ENCODE results near the gene AP2A2. TPM values are rescaled to one million over a fixed set of nuclear protein-coding genes. Genes with fewer than 3 reads are reported as not detected.

Gene AP2A2
- total RNA-seq, 2 experiments from 2014 or later: 40.1 to 54.0 TPM

- POLR2A ChIA-PET: no interaction called here
- Mint-ChIP-seq H3K36me3 (ENCODE audit: low read depth) (no peaks in the 10 kb centered on the region), H3K4me1 (ENCODE audit: low read depth) (no peaks in the 10 kb centered on the region), H3K27ac (no peak overlapping the region), H3K9me3 (ENCODE audit: insufficient read depth) (no peaks in the 10 kb centered on the region), H3K27me3 (ENCODE audit: low read depth) (peaks cover 6% of the 10 kb centered on the region), H3K4me3 (no peak overlapping the region)
- DNase-seq (no peak), ATAC-seq (no peak)
- CTCF ChIA-PET: no interaction called here
These were observed 116.4 kb downstream of the AP2A2 start for GRCh38 chr11:1041936-1042608.

- no peaks in the 10 kb centered on the region for H3K4me1 Mint-ChIP-seq (ENCODE audit: low read depth)
- ChIA-PET CTCF (no interaction called here), POLR2A (no interaction called here)
- H3K9me3 Mint-ChIP-seq (ENCODE audit: insufficient read depth): no peaks in the 10 kb centered on the region
- DNase-seq (no peak), ATAC-seq (no peak)
- H3K36me3 Mint-ChIP-seq (ENCODE audit: low read depth): no peaks in the 10 kb centered on the region
- peaks cover 9% of the 10 kb centered on the region for H3K27me3 Mint-ChIP-seq (ENCODE audit: low read depth)
- no peak overlapping the region for H3K4me3 Mint-ChIP-seq
- no peak overlapping the region for H3K27ac Mint-ChIP-seq
These were observed 117.2 kb downstream of the AP2A2 start for GRCh38 chr11:1042626-1043562.

- Mint-ChIP-seq H3K4me3 (no peak overlapping the region), H3K27me3 (ENCODE audit: low read depth) (peaks cover 10% of the 10 kb centered on the region), H3K27ac (no peak overlapping the region), H3K9me3 (ENCODE audit: insufficient read depth) (no peaks in the 10 kb centered on the region), H3K36me3 (ENCODE audit: low read depth) (no peaks in the 10 kb centered on the region), H3K4me1 (ENCODE audit: low read depth) (no peaks in the 10 kb centered on the region)
- DNase-seq: no peak
- no peak for ATAC-seq
- POLR2A ChIA-PET: no interaction called here
- CTCF ChIA-PET: no interaction called here
These were observed 118.0 kb downstream of the AP2A2 start for GRCh38 chr11:1043563-1044096.

- Mint-ChIP-seq H3K4me1 (ENCODE audit: low read depth) (no peaks in the 10 kb centered on the region), H3K4me3 (no peak overlapping the region), H3K27ac (no peak overlapping the region), H3K27me3 (ENCODE audit: low read depth) (peaks cover 10% of the 10 kb centered on the region), H3K36me3 (ENCODE audit: low read depth) (no peaks in the 10 kb centered on the region), H3K9me3 (ENCODE audit: insufficient read depth) (no peaks in the 10 kb centered on the region)
- CTCF ChIA-PET: no interaction called here
- DNase-seq (no peak), ATAC-seq (no peak)
- POLR2A ChIA-PET: no interaction called here
These were observed 118.5 kb downstream of the AP2A2 start for GRCh38 chr11:1044160-1044559.

GRCh38 chr11:1047595-1048156, 122.0 kb downstream of the AP2A2 start:
- ChIA-PET POLR2A (no interaction called here), CTCF (no interaction called here)
- no peak overlapping the region for H3K27ac Mint-ChIP-seq
- H3K27me3 Mint-ChIP-seq (ENCODE audit: low read depth): peaks cover 10% of the 10 kb centered on the region
- H3K4me3 Mint-ChIP-seq: no peak overlapping the region
- no peak for ATAC-seq
- DNase-seq: no peak
- H3K9me3 Mint-ChIP-seq (ENCODE audit: insufficient read depth): no peaks in the 10 kb centered on the region
- H3K36me3 Mint-ChIP-seq (ENCODE audit: low read depth): no peaks in the 10 kb centered on the region
- H3K4me1 Mint-ChIP-seq (ENCODE audit: low read depth): peaks cover 2% of the 10 kb centered on the region

GRCh38 chr11:1048375-1049070, 122.9 kb downstream of the AP2A2 start:
- H3K27ac Mint-ChIP-seq: no peak overlapping the region
- ChIA-PET CTCF (no interaction called here), POLR2A (no interaction called here)
- peaks cover 10% of the 10 kb centered on the region for H3K27me3 Mint-ChIP-seq (ENCODE audit: low read depth)
- ATAC-seq: no peak
- H3K4me3 Mint-ChIP-seq: no peak overlapping the region
- no peaks in the 10 kb centered on the region for H3K9me3 Mint-ChIP-seq (ENCODE audit: insufficient read depth)
- peaks cover 2% of the 10 kb centered on the region for H3K4me1 Mint-ChIP-seq (ENCODE audit: low read depth)
- DNase-seq: no peak
- H3K36me3 Mint-ChIP-seq (ENCODE audit: low read depth): no peaks in the 10 kb centered on the region

- no peak for DNase-seq
- ATAC-seq: no peak
- no peaks in the 10 kb centered on the region for H3K9me3 Mint-ChIP-seq (ENCODE audit: insufficient read depth)
- ChIA-PET CTCF (no interaction called here), POLR2A (no interaction called here)
- H3K36me3 Mint-ChIP-seq (ENCODE audit: low read depth): no peaks in the 10 kb centered on the region
- no peak overlapping the region for H3K4me3 Mint-ChIP-seq
- H3K27ac Mint-ChIP-seq: no peak overlapping the region
- H3K27me3 Mint-ChIP-seq (ENCODE audit: low read depth): peaks cover 10% of the 10 kb centered on the region
- H3K4me1 Mint-ChIP-seq (ENCODE audit: low read depth): peaks cover 2% of the 10 kb centered on the region
These were observed 123.4 kb downstream of the AP2A2 start for GRCh38 chr11:1049071-1049405.

- CTCF ChIA-PET: interaction anchor here (2.3 to 2.8 kb wide), 2 partner anchors 121 to 202 kb away, joined by 7 to 28 read pairs; no protein-coding TSS in a partner anchor
- peaks cover 10% of the 10 kb centered on the region for H3K27me3 Mint-ChIP-seq (ENCODE audit: low read depth)
- H3K36me3 Mint-ChIP-seq (ENCODE audit: low read depth): no peaks in the 10 kb centered on the region
- H3K9me3 Mint-ChIP-seq (ENCODE audit: insufficient read depth): no peaks in the 10 kb centered on the region
- DNase-seq (no peak), ATAC-seq (no peak)
- no peak overlapping the region for H3K4me3 Mint-ChIP-seq
- POLR2A ChIA-PET: no interaction called here
- no peak overlapping the region for H3K27ac Mint-ChIP-seq
- H3K4me1 Mint-ChIP-seq (ENCODE audit: low read depth): peaks cover 2% of the 10 kb centered on the region
These were observed 123.8 kb downstream of the AP2A2 start for GRCh38 chr11:1049431-1049891.

- DNase-seq: no peak
- Mint-ChIP-seq H3K9me3 (ENCODE audit: insufficient read depth) (no peaks in the 10 kb centered on the region), H3K36me3 (ENCODE audit: low read depth) (no peaks in the 10 kb centered on the region), H3K4me3 (no peak overlapping the region), H3K27ac (no peak overlapping the region), H3K27me3 (ENCODE audit: low read depth) (peaks cover 10% of the 10 kb centered on the region), H3K4me1 (ENCODE audit: low read depth) (peaks cover 2% of the 10 kb centered on the region)
- POLR2A ChIA-PET: no interaction called here
- ATAC-seq: no peak
- CTCF ChIA-PET: interaction anchor here (0.7 to 2.8 kb wide), 5 partner anchors 103 to 203 kb away, joined by 3 to 28 read pairs (median 6); partner anchors contain the start of genes AP2A2 and CHID1
These were observed 124.4 kb downstream of the AP2A2 start for GRCh38 chr11:1049911-1050580.

- Mint-ChIP-seq H3K27me3 (ENCODE audit: low read depth) (peaks cover 10% of the 10 kb centered on the region), H3K4me1 (ENCODE audit: low read depth) (peaks cover 2% of the 10 kb centered on the region), H3K27ac (peak overlapping the region; percentile 34), H3K4me3 (no peak overlapping the region), H3K36me3 (ENCODE audit: low read depth) (no peaks in the 10 kb centered on the region), H3K9me3 (ENCODE audit: insufficient read depth) (no peaks in the 10 kb centered on the region)
- DNase-seq (peak; percentile 80), ATAC-seq (peak; percentile 99)
- POLR2A ChIA-PET: no interaction called here
- CTCF ChIA-PET: interaction anchor here (0.7 to 2.8 kb wide), 7 partner anchors 14 to 207 kb away, joined by 3 to 28 read pairs (median 6); partner anchors contain the start of genes AP2A2, CHID1 and TSPAN4
These were observed 125.1 kb downstream of the AP2A2 start for GRCh38 chr11:1050581-1051355.

All from activated CD8-positive, alpha-beta T cell treated with anti-CD3 and anti-CD28 coated beads, Interleukin-2, amount 10 ng/mL, durations not matched to agents 7 days and 5 days (primary cell).